Esophagus muscularis mucosa (tissue), 3 donors: Measurements from ENCODE around the gene KCNS1.

Experiments
- CTCF ChIP-seq, 3 experiments: fragments of 200-600 bp in 2 of 3; fragments of 450-650 bp in 1 of 3; sonication (generic) in 2 of 3; IDR thresholded peaks; one replicate each; pipeline ENCODE4 v1.5.1; 2017 to 2019; ENCODE audit warnings: antibody characterized with exemption in 3 of 3, mild to moderate bottlenecking in 2 of 3, moderate library complexity in 1 of 3
- EP300 ChIP-seq: sonication (generic); formaldehyde crosslinking; IDR thresholded peaks from one replicate; pipeline ENCODE4 v1.6.1; 2017; ENCODE audit warnings: antibody characterized with exemption

- TF ChIP-seq CTCF (IDR thresholded peaks at IDR 0.05) (no peak), EP300 (no peak)
Measured at GRCh38 chr20:45047581-45048119, 53.3 kb downstream of the KCNS1 start.
